Skin epidermis (tissue), 12 donors: ENCODE measurements around the gene PRKG2.

Experiments
- H3K27ac ChIP-seq, 21 experiments: fragments of 200-600 bp; sonication (generic) in 11 of 21; one replicate each; pipeline ENCODE4 v1.5.0; 2020; ENCODE audit warnings: mild to moderate bottlenecking in 3 of 21, inconsistent platforms in 2 of 21, moderate library complexity in 2 of 21
- H3K4me3 ChIP-seq, 7 experiments: fragments of 200-600 bp; sonication (generic) in 2 of 7; one replicate each; pipeline ENCODE4 v1.5.0; 2020; ENCODE audit warnings: inconsistent platforms in 2 of 7, mild to moderate bottlenecking in 2 of 7, moderate library complexity in 1 of 7

PRKG2 gene

GRCh38 chr4:81116566-81116965 is 98.5 kb downstream of the PRKG2 start:
- Histone ChIP-seq H3K4me3 (no peak overlapping the region), H3K27ac (no peak overlapping the region)

GRCh38 chr4:81113024-81113423 is 102.0 kb downstream of the PRKG2 start:
- H3K27ac ChIP-seq, result no peak overlapping the region

GRCh38 chr4:81109356-81109755 is 105.7 kb downstream of the PRKG2 start:
- H3K27ac ChIP-seq, result no peak overlapping the region
- no peak overlapping the region for H3K4me3 ChIP-seq

More at GRCh38 chr4:81113024-81113423, 102.0 kb downstream of the PRKG2 start:
- H3K4me3 ChIP-seq, result no peak overlapping the region

GRCh38 chr4:81106150-81106549 is 108.9 kb downstream of the PRKG2 start:
- Histone ChIP-seq H3K4me3 (no peak overlapping the region), H3K27ac (no peak overlapping the region)

- H3K4me3 ChIP-seq, result no peak overlapping the region
- H3K27ac ChIP-seq, result no peak overlapping the region
Observed at GRCh38 chr4:81102107-81102506, 112.9 kb downstream of the PRKG2 start.

GRCh38 chr4:81096566-81096965 is 118.5 kb downstream of the PRKG2 start:
- no peak overlapping the region for H3K4me3 ChIP-seq
- no peak overlapping the region for H3K27ac ChIP-seq

GRCh38 chr4:81095389-81095788 is 119.6 kb downstream of the PRKG2 start:
- Histone ChIP-seq H3K4me3 (no peak overlapping the region), H3K27ac (no peak overlapping the region)

- Histone ChIP-seq H3K4me3 (no peak overlapping the region), H3K27ac (no peak overlapping the region)
Observed at GRCh38 chr4:81093720-81094401, 121.2 kb downstream of the PRKG2 start.

GRCh38 chr4:81085979-81086378 is 129.0 kb downstream of the PRKG2 start:
- H3K27ac ChIP-seq, result no peak overlapping the region
- H3K4me3 ChIP-seq, result no peak overlapping the region

- Histone ChIP-seq H3K27ac (no peak overlapping the region), H3K4me3 (no peak overlapping the region)
Observed at GRCh38 chr4:81085291-81085690, 129.7 kb downstream of the PRKG2 start.

- Histone ChIP-seq H3K4me3 (no peak overlapping the region), H3K27ac (no peak overlapping the region)
Observed at GRCh38 chr4:81084634-81085033, 130.4 kb downstream of the PRKG2 start.

GRCh38 chr4:81084029-81084428 is 131.0 kb downstream of the PRKG2 start:
- Histone ChIP-seq H3K4me3 (no peak overlapping the region), H3K27ac (no peak overlapping the region)

- Histone ChIP-seq H3K4me3 (no peak overlapping the region), H3K27ac (no peak overlapping the region)
Observed at GRCh38 chr4:81081156-81081555, 133.9 kb downstream of the PRKG2 start.

GRCh38 chr4:81071013-81071412 is 144.0 kb downstream of the PRKG2 start:
- no peak overlapping the region for H3K4me3 ChIP-seq
- no peak overlapping the region for H3K27ac ChIP-seq

- H3K4me3 ChIP-seq, result no peak overlapping the region
- no peak overlapping the region for H3K27ac ChIP-seq
Observed at GRCh38 chr4:81069706-81070331, 145.2 kb downstream of the PRKG2 start.

GRCh38 chr4:81065446-81065845 is 149.6 kb downstream of the PRKG2 start:
- no peak overlapping the region for H3K27ac ChIP-seq
- H3K4me3 ChIP-seq, result no peak overlapping the region

GRCh38 chr4:81062001-81062400 is 153.0 kb downstream of the PRKG2 start:
- H3K4me3 ChIP-seq, result no peak overlapping the region
- no peak overlapping the region for H3K27ac ChIP-seq

GRCh38 chr4:81061344-81061730 is 153.7 kb downstream of the PRKG2 start:
- Histone ChIP-seq H3K27ac (no peak overlapping the region), H3K4me3 (no peak overlapping the region)

GRCh38 chr4:81060587-81061343 is 154.3 kb downstream of the PRKG2 start:
- Histone ChIP-seq H3K4me3 (no peak overlapping the region), H3K27ac (no peak overlapping the region)

- no peak overlapping the region for H3K27ac ChIP-seq
- no peak overlapping the region for H3K4me3 ChIP-seq
Observed at GRCh38 chr4:81058621-81059020, 156.4 kb downstream of the PRKG2 start.
